Neuronal stem cell (in vitro differentiated cells): ENCODE results near the gene KRTAP9-1.
"Not testable (repeated sequence)": the region's sequence is repeated elsewhere in the genome, so short reads cannot be mapped to it uniquely, and the experiment has no call there.

Experiments used
- DNase-seq: peaks from one replicate; pipeline ENCODE4 v3.0.0-alpha.2; 2013; ENCODE audit warnings: low spot score
- H2AFZ ChIP-seq: one replicate; pipeline ENCODE4 v1.6.1; 2013; ENCODE audit warnings: mild to moderate bottlenecking, low read length, inconsistent platforms
- H2AK5ac ChIP-seq: 2 replicates; pipeline ENCODE4 v1.6.1; 2013; ENCODE audit warnings: low read depth, mild to moderate bottlenecking, inconsistent platforms, low read length, moderate library complexity, mixed read lengths
- H2BK120ac ChIP-seq: 2 replicates; pipeline ENCODE4 v1.6.1; 2013; ENCODE audit warnings: low read depth, mild to moderate bottlenecking, inconsistent platforms, low read length, moderate library complexity, mixed read lengths
- H2BK12ac ChIP-seq: one replicate; pipeline ENCODE4 v1.6.1; 2013; ENCODE audit warnings: low read length, inconsistent platforms
- H2BK15ac ChIP-seq: 2 replicates; pipeline ENCODE4 v1.6.1; 2013; ENCODE audit warnings: mild to moderate bottlenecking, low read length, inconsistent platforms, mixed read lengths
- H2BK5ac ChIP-seq: one replicate; pipeline ENCODE4 v1.6.1; 2013; ENCODE audit warnings: inconsistent platforms, mild to moderate bottlenecking, low read length, moderate library complexity
- H3K14ac ChIP-seq: one replicate; pipeline ENCODE4 v1.6.1; 2013; ENCODE audit warnings: low read length, inconsistent platforms
- H3K18ac ChIP-seq: 2 replicates; pipeline ENCODE4 v1.6.1; 2013; ENCODE audit warnings: low read length, inconsistent platforms
- H3K23ac ChIP-seq: 2 replicates; pipeline ENCODE4 v1.6.1; 2013; ENCODE audit warnings: low read depth, mild to moderate bottlenecking, mixed read lengths, low read length, inconsistent platforms; ENCODE audit not compliant: poor library complexity
- H3K27ac ChIP-seq: replicated peaks from 3 replicates; pipeline ENCODE4 v1.5.1; 2013; ENCODE audit warnings: low read length, inconsistent platforms
- H3K27me3 ChIP-seq, 3 experiments: 2 replicates each; pipeline ENCODE4 v1.6.1; 2013; ENCODE audit warnings: low read length in 3 of 3, mild to moderate bottlenecking in 2 of 3, inconsistent platforms in 1 of 3, low read depth in 1 of 3, mixed read lengths in 1 of 3, moderate library complexity in 1 of 3; ENCODE audit not compliant: control insufficient read depth in 3 of 3, insufficient read depth in 3 of 3
- H3K36me3 ChIP-seq, 2 donors: replicated peaks in 1 of 2; 2 replicates each; pipeline ENCODE4 v1.6.1; 2013; ENCODE audit warnings: low read length in 2 of 2; ENCODE audit not compliant: control insufficient read depth in 2 of 2, insufficient read depth in 2 of 2
- H3K4ac ChIP-seq: 2 replicates; pipeline ENCODE4 v1.6.1; 2013; ENCODE audit warnings: inconsistent platforms, mild to moderate bottlenecking, low read length, moderate library complexity
- H3K4me1 ChIP-seq, 2 donors: 1 replicate in 1 of 2; 2 replicates in 1 of 2; pipeline ENCODE4 v1.6.1; 2013; ENCODE audit warnings: low read length in 2 of 2, low read depth in 1 of 2; ENCODE audit not compliant: control insufficient read depth in 2 of 2, insufficient read depth in 1 of 2
- H3K4me2 ChIP-seq: one replicate; pipeline ENCODE4 v1.6.1; 2013; ENCODE audit warnings: mild to moderate bottlenecking, low read length, inconsistent platforms; ENCODE audit not compliant: insufficient read depth, poor library complexity, severe bottlenecking
- H3K4me3 ChIP-seq, 2 donors: 2 replicates each; pipeline ENCODE4 v1.5.1; 2013; ENCODE audit warnings: low read length in 2 of 2, mild to moderate bottlenecking in 2 of 2, inconsistent platforms in 1 of 2, moderate library complexity in 1 of 2
- H3K79me1 ChIP-seq: one replicate; pipeline ENCODE4 v1.6.1; 2013; ENCODE audit warnings: low read depth, mild to moderate bottlenecking, inconsistent platforms, low read length, moderate library complexity
- H3K9ac ChIP-seq: one replicate; pipeline ENCODE4 v1.6.1; 2013; ENCODE audit warnings: mild to moderate bottlenecking, low read depth, low read length, inconsistent platforms; ENCODE audit not compliant: poor library complexity
- H3K9me3 ChIP-seq, 2 donors: replicated peaks in 1 of 2; 2 replicates each; pipeline versions ENCODE3 to v1.6.1; 2013; ENCODE audit warnings: low read length in 2 of 2, mild to moderate bottlenecking in 2 of 2, inconsistent platforms in 1 of 2, low read depth in 1 of 2, mixed read lengths in 1 of 2, moderate library complexity in 1 of 2; ENCODE audit not compliant: control insufficient read depth in 2 of 2, insufficient read depth in 1 of 2
- H4K8ac ChIP-seq: one replicate; pipeline ENCODE4 v1.6.1; 2013; ENCODE audit warnings: low read depth, mild to moderate bottlenecking, inconsistent platforms, low read length, moderate library complexity
- H4K91ac ChIP-seq: one replicate; pipeline ENCODE4 v1.6.1; 2013; ENCODE audit warnings: low read length, low read depth, mild to moderate bottlenecking, inconsistent platforms; ENCODE audit not compliant: poor library complexity
- WGBS, 2 donors: extraction: QIAGEN DNeasy Blood & Tissue Kit; methylation state at CpG; one replicate each; pipeline ENCODE4 v1.1.7; 2013; ENCODE audit warnings: missing lambda C conversion rate in 2 of 2, mixed read lengths in 1 of 2; ENCODE audit not compliant: insufficient read length in 2 of 2, insufficient replicate concordance in 1 of 2; ENCODE audit errors: extremely low coverage in 2 of 2; 5-methylcytosine and 5-hydroxymethylcytosine counted together

Gene KRTAP9-1

GRCh38 chr17:41226598-41227095 is 37.0 kb downstream of the KRTAP9-1 start, which contains the start of gene KRTAP9-2:
Gene KRTAP9-2, plus strand, starts transcription at chr17:41226648. Its CDS starts 7 bp downstream, at chr17:41226655.
- H3K14ac ChIP-seq, H3K27ac ChIP-seq, H2BK15ac ChIP-seq, H3K79me1 ChIP-seq, H2BK12ac ChIP-seq, H2BK5ac ChIP-seq, H3K23ac ChIP-seq, H2AFZ ChIP-seq, H3K4me2 ChIP-seq, H2BK120ac ChIP-seq, H3K4me1 ChIP-seq, H3K36me3 ChIP-seq, H3K18ac ChIP-seq, H4K8ac ChIP-seq, H3K27me3 ChIP-seq, H3K4ac ChIP-seq, H2AK5ac ChIP-seq, DNase-seq, H3K9me3 ChIP-seq, H3K9ac ChIP-seq, H3K4me3 ChIP-seq, H4K91ac ChIP-seq: not testable (repeated sequence)
- no CpG with 5 or more reads among the region's 4 CpGs for WGBS, 2 donors

DNA sequence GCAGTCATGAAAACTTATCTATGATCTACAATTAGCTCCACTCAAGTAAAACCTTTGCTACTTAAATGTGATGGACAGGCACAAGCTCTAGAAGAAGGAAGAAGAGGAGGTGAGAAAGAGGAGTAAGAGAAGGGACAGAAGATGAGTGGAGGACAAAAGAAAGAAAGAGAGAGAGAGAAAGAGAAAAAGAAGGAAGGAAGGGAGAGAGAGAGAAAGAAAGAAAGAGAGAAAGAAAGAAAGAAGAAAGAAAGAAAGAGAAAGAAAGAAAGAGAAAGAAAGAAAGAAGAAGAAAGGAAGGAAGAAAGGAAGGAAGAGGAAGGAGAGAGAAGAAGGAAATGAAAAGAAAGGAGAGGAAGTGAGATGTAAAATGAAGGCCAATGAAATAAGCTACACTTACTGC is 40.4 kb downstream of the KRTAP9-1 start:
- H3K9me3 ChIP-seq: no peaks in the 10 kb centered on the region
- no peak overlapping the region for H2AFZ ChIP-seq
- H2BK5ac ChIP-seq: no peak overlapping the region
- no peak overlapping the region for H4K8ac ChIP-seq
- DNase-seq: no peak
- no peak overlapping the region for H3K4ac ChIP-seq
- no peaks in the 10 kb centered on the region for H3K4me1 ChIP-seq
- no peak overlapping the region for H3K14ac ChIP-seq
- H3K23ac ChIP-seq: no peak overlapping the region
- H3K36me3 ChIP-seq: no peaks in the 10 kb centered on the region
- no peak overlapping the region for H2BK120ac ChIP-seq
- no peak overlapping the region for H3K4me2 ChIP-seq
- no peak overlapping the region for H2BK15ac ChIP-seq
- H2BK12ac ChIP-seq: no peak overlapping the region
- no peak overlapping the region for H4K91ac ChIP-seq
- no peaks in the 10 kb centered on the region for H3K79me1 ChIP-seq
- no peak overlapping the region for H3K9ac ChIP-seq
- H3K4me3 ChIP-seq: no peak overlapping the region
- H3K27me3 ChIP-seq: no peaks in the 10 kb centered on the region
- no peak overlapping the region for H3K18ac ChIP-seq
- no peak overlapping the region for H2AK5ac ChIP-seq
- H3K27ac ChIP-seq: no peak overlapping the region

- Histone ChIP-seq H2BK5ac (no peak overlapping the region), H3K23ac (no peak overlapping the region), H2AFZ (no peak overlapping the region), H3K9me3 (no peaks in the 10 kb centered on the region), H2AK5ac (no peak overlapping the region), H3K4me2 (no peak overlapping the region), H3K14ac (no peak overlapping the region), H3K27me3 (no peaks in the 10 kb centered on the region), H3K9ac (no peak overlapping the region), H3K18ac (no peak overlapping the region), H3K36me3 (no peaks in the 10 kb centered on the region), H3K4me3 (no peak overlapping the region), H4K91ac (no peak overlapping the region), H2BK120ac (no peak overlapping the region), H3K4ac (no peak overlapping the region), H3K79me1 (no peaks in the 10 kb centered on the region), H3K27ac (no peak overlapping the region), H2BK15ac (no peak overlapping the region), H4K8ac (no peak overlapping the region), H2BK12ac (no peak overlapping the region), H3K4me1 (no peaks in the 10 kb centered on the region)
- WGBS, 2 donors: no CpG with 5 or more reads among the region's 6 CpGs
- no peak for DNase-seq
Observed at GRCh38 chr17:41231731-41232130, 42.0 kb downstream of the KRTAP9-1 start.

DNA sequence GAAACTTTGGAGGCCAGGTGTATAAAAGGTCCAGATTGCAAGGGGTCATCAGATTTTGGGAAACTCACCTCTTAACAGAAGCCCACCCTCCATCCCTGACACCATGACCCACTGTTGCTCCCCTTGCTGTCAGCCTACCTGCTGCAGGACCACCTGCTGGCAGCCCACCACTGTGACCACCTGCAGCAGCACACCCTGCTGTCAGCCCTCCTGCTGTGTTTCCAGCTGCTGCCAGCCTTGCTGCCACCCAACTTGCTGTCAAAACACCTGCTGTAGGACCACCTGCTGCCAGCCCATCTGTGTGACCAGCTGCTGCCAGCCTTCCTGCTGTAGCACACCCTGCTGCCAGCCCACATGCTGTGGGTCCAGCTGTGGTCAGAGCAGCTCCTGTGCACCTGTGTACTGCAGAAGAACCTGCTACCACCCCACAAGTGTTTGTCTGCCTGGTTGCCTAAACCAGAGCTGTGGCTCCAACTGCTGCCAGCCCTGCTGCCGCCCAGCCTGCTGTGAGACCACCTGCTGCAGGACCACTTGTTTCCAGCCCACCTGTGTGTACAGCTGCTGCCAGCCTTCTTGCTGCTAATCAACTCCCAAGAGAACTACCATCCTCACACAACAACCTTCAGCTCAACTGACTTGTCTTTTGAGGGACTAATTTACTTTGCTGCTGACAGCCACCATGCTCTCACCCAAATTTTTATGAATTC is 42.9 kb downstream of the KRTAP9-1 start, which contains the start of gene KRTAP9-3:
Gene KRTAP9-3 (plus strand): TSS at position 51 of the 707 bp plus-strand sequence. CDS start 53 bp downstream, at position 104.
- H2AK5ac ChIP-seq, H3K27me3 ChIP-seq, H3K9me3 ChIP-seq, H3K4me2 ChIP-seq, H3K18ac ChIP-seq, H3K79me1 ChIP-seq, H2BK120ac ChIP-seq, DNase-seq, H4K8ac ChIP-seq, H4K91ac ChIP-seq, H3K9ac ChIP-seq, H3K27ac ChIP-seq, H3K4me3 ChIP-seq, H2AFZ ChIP-seq, H3K4me1 ChIP-seq, H2BK15ac ChIP-seq, H3K4ac ChIP-seq, H3K36me3 ChIP-seq, H2BK5ac ChIP-seq, H2BK12ac ChIP-seq, H3K23ac ChIP-seq, H3K14ac ChIP-seq: not testable (repeated sequence)
- WGBS, 2 donors: no CpG with 5 or more reads among the region's 1 CpG
